Stimulated activated CD8-positive, alpha-beta memory T cell treated with anti-CD3 and anti-CD28 coated beads, Interleukin-4, amount 100 ng/mL, for 1 hour (primary cell): Measurements from ENCODE around the gene MRE11.
"Not testable (repeated sequence)": the region's sequence is repeated elsewhere in the genome, so short reads cannot be mapped to it uniquely, and the experiment has no call there.

Source experiments
- DNase-seq, 2 donors: peaks; one replicate each; pipeline ENCODE4 v3.0.0-alpha.2; 2020; ENCODE audit warnings: low read depth in 2 of 2, low spot score in 1 of 2

MRE11 gene

GRCh38 chr11:94424662-94425061, 69.0 kb downstream of the MRE11 start:
- no peak for DNase-seq

GRCh38 chr11:94424011-94424410, 69.6 kb downstream of the MRE11 start:
- DNase-seq = no peak

- no peak for DNase-seq
Measured at GRCh38 chr11:94423507-94423906, 70.1 kb downstream of the MRE11 start.

- DNase-seq = no peak
Measured at GRCh38 chr11:94418123-94418765, 75.4 kb downstream of the MRE11 start.

GRCh38 chr11:94417386-94417987, 76.2 kb downstream of the MRE11 start:
- no peak for DNase-seq

- no peak for DNase-seq
Measured at GRCh38 chr11:94405062-94405833, 88.4 kb downstream of the MRE11 start.

GRCh38 chr11:94402355-94402754, 91.3 kb downstream of the MRE11 start:
- no peak for DNase-seq

GRCh38 chr11:94401773-94402265, 91.8 kb downstream of the MRE11 start:
- no peak for DNase-seq

GRCh38 chr11:94400839-94401772, 92.5 kb downstream of the MRE11 start, which contains the start of gene GPR83:
Gene GPR83 (minus strand): TSS chr11:94401419. CDS start chr11:94401247, 172 bp downstream.
- no peak for DNase-seq

- DNase-seq = no peak
Measured at GRCh38 chr11:94400457-94400838, 93.2 kb downstream of the MRE11 start.

- DNase-seq = no peak
Measured at GRCh38 chr11:94400050-94400449, 93.6 kb downstream of the MRE11 start.

GRCh38 chr11:94398101-94398500, 95.5 kb downstream of the MRE11 start:
- DNase-seq = no peak

GRCh38 chr11:94396282-94396681, 97.4 kb downstream of the MRE11 start:
- DNase-seq = no peak

GRCh38 chr11:94391937-94392336, 101.7 kb downstream of the MRE11 start:
- DNase-seq = not testable (repeated sequence)

- DNase-seq = no peak
Measured at GRCh38 chr11:94379613-94380012, 114.0 kb downstream of the MRE11 start.

GRCh38 chr11:94376841-94377240, 116.8 kb downstream of the MRE11 start:
- no peak for DNase-seq

- DNase-seq = not testable (repeated sequence)
Measured at GRCh38 chr11:94370576-94370975, 123.1 kb downstream of the MRE11 start.
